Esophagus muscularis mucosa (tissue), 3 donors: ENCODE results near the gene WWTR1.

Experiments used
- POLR2AphosphoS5 ChIP-seq, 2 donors: sonication (generic); formaldehyde crosslinking; IDR thresholded peaks; one replicate each; pipeline ENCODE4 v1.6.1; 2017; ENCODE audit warnings: antibody characterized with exemption in 2 of 2
- TF ChIP-seq, protein P1 (sequence below), 3 experiments: fragments of 200-600 bp in 2 of 3; fragments of 450-650 bp in 1 of 3; sonication (generic) in 2 of 3; IDR thresholded peaks; one replicate each; pipeline ENCODE4 v1.5.1; 2017 to 2019; ENCODE audit warnings: antibody characterized with exemption in 3 of 3, mild to moderate bottlenecking in 2 of 3, moderate library complexity in 1 of 3

DNA sequence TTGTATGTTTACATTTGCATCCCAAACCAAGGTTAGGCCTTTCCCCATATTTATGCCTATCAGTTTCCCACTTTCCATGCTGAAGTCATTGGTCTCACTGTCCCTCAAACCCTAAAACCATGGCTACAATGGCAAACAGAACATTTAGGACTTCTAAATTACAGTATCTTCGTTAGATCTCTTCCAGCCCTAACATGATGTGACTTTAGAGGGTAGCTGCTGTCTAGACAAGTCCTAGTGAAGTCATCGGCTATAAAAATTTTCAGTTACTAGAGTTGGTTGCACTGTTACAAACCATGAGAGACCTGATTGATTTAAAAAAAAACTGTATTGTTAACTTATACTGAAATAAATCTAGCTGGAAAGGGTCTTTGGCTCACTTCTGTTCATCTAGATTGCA is 128.7 kb downstream of the WWTR1 start:
- TF ChIP-seq, protein P1, sequence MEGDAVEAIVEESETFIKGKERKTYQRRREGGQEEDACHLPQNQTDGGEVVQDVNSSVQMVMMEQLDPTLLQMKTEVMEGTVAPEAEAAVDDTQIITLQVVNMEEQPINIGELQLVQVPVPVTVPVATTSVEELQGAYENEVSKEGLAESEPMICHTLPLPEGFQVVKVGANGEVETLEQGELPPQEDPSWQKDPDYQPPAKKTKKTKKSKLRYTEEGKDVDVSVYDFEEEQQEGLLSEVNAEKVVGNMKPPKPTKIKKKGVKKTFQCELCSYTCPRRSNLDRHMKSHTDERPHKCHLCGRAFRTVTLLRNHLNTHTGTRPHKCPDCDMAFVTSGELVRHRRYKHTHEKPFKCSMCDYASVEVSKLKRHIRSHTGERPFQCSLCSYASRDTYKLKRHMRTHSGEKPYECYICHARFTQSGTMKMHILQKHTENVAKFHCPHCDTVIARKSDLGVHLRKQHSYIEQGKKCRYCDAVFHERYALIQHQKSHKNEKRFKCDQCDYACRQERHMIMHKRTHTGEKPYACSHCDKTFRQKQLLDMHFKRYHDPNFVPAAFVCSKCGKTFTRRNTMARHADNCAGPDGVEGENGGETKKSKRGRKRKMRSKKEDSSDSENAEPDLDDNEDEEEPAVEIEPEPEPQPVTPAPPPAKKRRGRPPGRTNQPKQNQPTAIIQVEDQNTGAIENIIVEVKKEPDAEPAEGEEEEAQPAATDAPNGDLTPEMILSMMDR (IDR thresholded peaks at IDR 0.05), result no peak
- no peak for TF ChIP-seq POLR2AphosphoS5 (IDR thresholded peaks at IDR 0.05)
